Neuron (in vitro differentiated cells): ENCODE measurements around the gene EGLN1.

Experiments
- H2AFZ ChIP-seq: one replicate; pipeline ENCODE4 v1.6.1; 2013; ENCODE audit warnings: low read depth, mild to moderate bottlenecking, inconsistent platforms, low read length, moderate library complexity
- H3K27me3 ChIP-seq: one replicate; pipeline ENCODE4 v1.6.1; 2013; ENCODE audit warnings: low read length; ENCODE audit not compliant: insufficient read depth
- H3K36me3 ChIP-seq: one replicate; pipeline ENCODE4 v1.6.1; 2013; ENCODE audit warnings: low read length; ENCODE audit not compliant: insufficient read depth
- H3K4me1 ChIP-seq: one replicate; pipeline ENCODE4 v1.6.1; 2013; ENCODE audit warnings: low read length; ENCODE audit not compliant: insufficient read depth
- H3K4me3 ChIP-seq: 2 replicates; pipeline ENCODE4 v1.5.1; 2013; ENCODE audit warnings: mild to moderate bottlenecking, low read length, moderate library complexity
- H3K9me3 ChIP-seq: one replicate; pipeline ENCODE4 v1.6.1; 2013; ENCODE audit warnings: low read length

The EGLN1 gene

DNA sequence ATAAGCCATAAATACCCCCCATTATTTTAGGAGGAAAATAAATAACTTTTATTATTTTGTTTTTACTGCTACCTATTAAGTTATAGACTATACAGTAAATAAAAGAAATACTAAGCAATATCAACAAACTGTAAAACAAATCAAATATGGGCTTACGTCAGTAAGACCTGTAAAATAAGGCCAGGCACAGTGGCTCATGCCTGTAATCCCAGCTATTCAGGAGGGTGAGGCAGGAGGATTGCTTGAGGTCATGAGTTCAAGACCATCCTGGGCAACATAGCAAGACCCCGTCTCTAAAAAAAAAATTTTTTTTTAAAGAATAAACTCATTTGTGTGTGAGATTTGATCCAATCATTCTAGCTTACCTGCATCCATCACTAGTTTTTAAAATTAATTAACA is 17.8 kb downstream of the EGLN1 start:
- Histone ChIP-seq H2AFZ (no peak overlapping the region), H3K4me3 (no peak overlapping the region)

GRCh38 chr1:231401478-231401877 is 20.6 kb downstream of the EGLN1 start:
- no peak overlapping the region for H3K4me3 ChIP-seq
- no peaks in the 10 kb centered on the region for H3K9me3 ChIP-seq
- no peaks in the 10 kb centered on the region for H3K27me3 ChIP-seq
- no peaks in the 10 kb centered on the region for H3K4me1 ChIP-seq
- H3K36me3 ChIP-seq, result no peaks in the 10 kb centered on the region
- no peak overlapping the region for H2AFZ ChIP-seq

More for the DNA sequence above, 17.8 kb downstream of the EGLN1 start:
- H3K27me3 ChIP-seq, result no peaks in the 10 kb centered on the region
- H3K9me3 ChIP-seq, result no peaks in the 10 kb centered on the region
- no peaks in the 10 kb centered on the region for H3K4me1 ChIP-seq
- peaks cover 5% of the 10 kb centered on the region for H3K36me3 ChIP-seq

- Histone ChIP-seq H3K4me1 (no peaks in the 10 kb centered on the region), H3K4me3 (no peak overlapping the region), H3K27me3 (no peaks in the 10 kb centered on the region), H3K9me3 (no peaks in the 10 kb centered on the region), H2AFZ (no peak overlapping the region), H3K36me3 (no peaks in the 10 kb centered on the region)
These were observed 24.0 kb downstream of the EGLN1 start for GRCh38 chr1:231397886-231398671.

- no peaks in the 10 kb centered on the region for H3K4me1 ChIP-seq
- H3K4me3 ChIP-seq, result no peak overlapping the region
- no peaks in the 10 kb centered on the region for H3K9me3 ChIP-seq
- no peaks in the 10 kb centered on the region for H3K36me3 ChIP-seq
- H2AFZ ChIP-seq, result no peak overlapping the region
- no peaks in the 10 kb centered on the region for H3K27me3 ChIP-seq
These were observed 25.4 kb downstream of the EGLN1 start for GRCh38 chr1:231396643-231397042.

DNA sequence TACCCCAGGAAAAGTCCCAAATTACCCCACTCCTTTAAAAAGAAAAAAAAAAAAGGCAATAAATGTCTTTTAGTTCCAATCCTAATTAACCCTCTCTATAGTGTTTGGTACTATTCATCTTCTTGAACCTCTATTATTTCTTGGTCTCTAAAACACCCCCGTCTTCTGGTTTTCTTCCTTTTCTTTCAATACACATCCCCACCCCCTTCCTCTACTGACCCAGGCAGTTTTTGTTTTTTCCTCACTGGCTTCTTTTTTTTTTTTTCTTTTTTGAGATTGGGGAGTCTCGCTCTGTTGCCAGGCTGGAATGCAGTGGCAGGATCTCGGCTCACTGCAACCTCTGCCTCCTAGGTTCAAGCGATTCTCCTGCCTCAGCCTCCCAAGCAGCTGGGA is 26.1 kb downstream of the EGLN1 start:
- no peaks in the 10 kb centered on the region for H3K27me3 ChIP-seq
- no peaks in the 10 kb centered on the region for H3K9me3 ChIP-seq
- H2AFZ ChIP-seq, result no peak overlapping the region
- no peaks in the 10 kb centered on the region for H3K4me1 ChIP-seq
- no peaks in the 10 kb centered on the region for H3K36me3 ChIP-seq
- H3K4me3 ChIP-seq, result no peak overlapping the region

DNA sequence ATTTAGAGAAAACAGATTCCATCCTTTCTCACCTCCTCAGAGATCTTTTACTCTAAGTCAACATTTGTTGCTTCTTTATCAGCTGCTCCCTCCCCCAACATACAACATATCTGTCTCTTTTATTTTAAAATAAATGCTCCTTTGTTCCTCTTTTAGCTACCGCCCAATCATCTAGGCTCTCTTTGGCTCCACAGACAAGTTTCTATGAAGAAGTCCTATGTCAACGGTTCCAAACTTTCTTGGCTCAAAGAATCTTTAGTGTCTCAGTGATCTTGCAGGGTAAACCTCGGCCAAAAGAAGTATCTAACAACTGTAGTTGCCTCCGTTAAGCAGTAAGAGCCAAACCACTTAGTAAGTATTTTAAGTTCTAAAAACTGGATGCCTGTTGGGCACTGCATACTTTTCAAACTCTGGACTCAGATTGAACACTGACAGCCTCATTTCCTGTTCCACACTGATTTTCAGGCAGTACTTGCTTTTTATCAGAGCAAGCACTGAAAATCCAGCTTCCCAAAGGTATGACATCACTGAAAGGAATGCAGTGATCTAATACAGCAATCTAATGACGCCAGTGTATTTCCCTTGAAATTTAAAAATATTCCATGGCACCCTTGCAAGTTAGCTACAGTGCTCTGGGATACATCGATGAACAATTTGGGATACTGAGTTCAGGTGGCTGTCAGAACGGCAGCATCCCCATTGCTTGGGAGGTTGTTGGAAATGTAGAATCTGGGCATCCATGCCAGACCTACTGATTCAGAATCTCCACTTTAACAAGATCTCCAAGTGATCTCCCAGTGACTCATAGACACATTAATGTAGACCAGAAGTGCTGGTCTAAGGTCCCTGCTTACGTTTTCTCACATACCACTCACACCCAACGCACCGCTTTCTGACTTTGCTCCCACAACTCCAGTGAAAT is 26.8 kb downstream of the EGLN1 start:
- H3K4me3 ChIP-seq, result no peak overlapping the region

GRCh38 chr1:231393668-231394067 is 28.4 kb downstream of the EGLN1 start:
- H2AFZ ChIP-seq, result no peak overlapping the region
- H3K4me1 ChIP-seq, result no peaks in the 10 kb centered on the region
- no peaks in the 10 kb centered on the region for H3K27me3 ChIP-seq
- H3K4me3 ChIP-seq, result no peak overlapping the region
- no peaks in the 10 kb centered on the region for H3K9me3 ChIP-seq
- no peaks in the 10 kb centered on the region for H3K36me3 ChIP-seq

More for the DNA sequence above, 26.8 kb downstream of the EGLN1 start:
- Histone ChIP-seq H3K36me3 (no peaks in the 10 kb centered on the region), H3K4me1 (no peaks in the 10 kb centered on the region), H3K9me3 (no peaks in the 10 kb centered on the region), H3K27me3 (no peaks in the 10 kb centered on the region), H2AFZ (no peak overlapping the region)

DNA sequence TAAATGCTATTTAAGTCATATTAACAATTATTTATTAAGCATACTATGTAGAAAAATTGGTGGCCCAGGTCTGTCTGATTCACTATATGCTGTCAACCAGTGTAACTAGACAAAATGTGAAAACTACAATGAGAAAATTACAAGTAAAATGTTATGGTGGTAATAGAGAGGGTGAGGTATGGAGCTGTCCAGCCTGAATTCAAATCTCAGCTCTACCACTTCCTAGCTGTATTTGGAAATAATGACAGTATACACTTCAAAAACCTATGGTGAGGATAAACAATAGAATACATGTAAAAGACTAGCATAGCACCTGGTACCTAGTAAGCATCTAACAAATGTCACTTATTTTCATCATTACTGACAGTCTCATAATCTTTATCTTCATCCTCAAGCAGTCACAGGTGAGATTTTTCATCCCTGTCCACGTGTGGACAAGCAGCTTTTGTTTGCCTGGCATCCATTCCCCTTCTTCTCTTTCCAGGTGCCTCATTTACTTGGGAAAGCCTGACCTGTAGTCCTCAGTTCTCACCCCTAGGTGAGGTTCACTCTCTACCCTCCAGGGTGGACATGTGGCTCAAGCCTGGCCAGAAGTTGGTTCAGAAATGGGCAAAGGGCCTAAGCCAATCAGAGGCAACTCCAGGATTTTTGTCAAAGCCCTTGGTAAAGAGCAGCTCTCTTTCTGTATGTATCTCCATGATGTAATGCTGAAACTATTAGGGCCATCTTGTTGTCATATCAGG is 29.5 kb downstream of the EGLN1 start:
- Histone ChIP-seq H3K36me3 (no peaks in the 10 kb centered on the region), H3K9me3 (no peaks in the 10 kb centered on the region), H3K4me1 (no peaks in the 10 kb centered on the region), H2AFZ (no peak overlapping the region), H3K27me3 (no peaks in the 10 kb centered on the region), H3K4me3 (no peak overlapping the region)

GRCh38 chr1:231390071-231390470 is 32.0 kb downstream of the EGLN1 start:
- Histone ChIP-seq H3K9me3 (no peaks in the 10 kb centered on the region), H2AFZ (no peak overlapping the region), H3K4me3 (no peak overlapping the region), H3K36me3 (no peaks in the 10 kb centered on the region), H3K27me3 (no peaks in the 10 kb centered on the region), H3K4me1 (peaks cover 2% of the 10 kb centered on the region)

GRCh38 chr1:231387770-231388669 is 34.1 kb downstream of the EGLN1 start:
- Histone ChIP-seq H3K4me3 (no peak overlapping the region), H2AFZ (no peak overlapping the region), H3K36me3 (no peaks in the 10 kb centered on the region), H3K9me3 (no peaks in the 10 kb centered on the region), H3K27me3 (no peaks in the 10 kb centered on the region), H3K4me1 (peaks cover 2% of the 10 kb centered on the region)

- Histone ChIP-seq H3K36me3 (no peaks in the 10 kb centered on the region), H3K9me3 (no peaks in the 10 kb centered on the region), H3K4me1 (peaks cover 2% of the 10 kb centered on the region), H3K27me3 (no peaks in the 10 kb centered on the region), H3K4me3 (no peak overlapping the region), H2AFZ (no peak overlapping the region)
These were observed 35.6 kb downstream of the EGLN1 start for GRCh38 chr1:231386466-231386865.

DNA sequence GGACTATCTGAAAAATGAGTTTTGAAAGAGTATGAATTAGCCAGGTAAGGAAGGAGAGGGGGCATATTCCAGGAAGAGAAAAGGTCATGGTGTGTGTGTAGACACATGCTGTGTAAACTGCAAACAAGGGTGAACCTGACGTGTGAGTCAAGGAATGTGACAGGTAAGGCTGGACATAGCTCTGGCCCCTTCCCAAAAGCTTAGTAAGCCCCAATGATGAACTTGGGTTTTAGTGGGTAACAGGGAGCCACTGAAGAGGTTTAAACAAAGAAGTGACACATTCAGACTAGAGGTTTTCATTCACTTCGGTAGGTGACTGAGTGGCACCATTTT is 36.7 kb downstream of the EGLN1 start:
- Histone ChIP-seq H3K36me3 (no peaks in the 10 kb centered on the region), H2AFZ (no peak overlapping the region), H3K4me3 (no peak overlapping the region), H3K4me1 (peaks cover 2% of the 10 kb centered on the region), H3K9me3 (no peaks in the 10 kb centered on the region), H3K27me3 (no peaks in the 10 kb centered on the region)
